ENCODE measurements around the gene ATP5MC3.
A peak's percentile ranks its signal among the peaks of the same experiment; 100 is the strongest.

ATP5MC3 gene

GRCh38 chr2:175167792-175168563 is 13.5 kb downstream of the ATP5MC3 start, which contains the start of gene ATF2:
Gene ATF2, minus strand, starts transcription at chr2:175168203. Its CDS starts 31,760 bp downstream, at chr2:175136443.
- DNase-seq = peak; percentile 99

DNA sequence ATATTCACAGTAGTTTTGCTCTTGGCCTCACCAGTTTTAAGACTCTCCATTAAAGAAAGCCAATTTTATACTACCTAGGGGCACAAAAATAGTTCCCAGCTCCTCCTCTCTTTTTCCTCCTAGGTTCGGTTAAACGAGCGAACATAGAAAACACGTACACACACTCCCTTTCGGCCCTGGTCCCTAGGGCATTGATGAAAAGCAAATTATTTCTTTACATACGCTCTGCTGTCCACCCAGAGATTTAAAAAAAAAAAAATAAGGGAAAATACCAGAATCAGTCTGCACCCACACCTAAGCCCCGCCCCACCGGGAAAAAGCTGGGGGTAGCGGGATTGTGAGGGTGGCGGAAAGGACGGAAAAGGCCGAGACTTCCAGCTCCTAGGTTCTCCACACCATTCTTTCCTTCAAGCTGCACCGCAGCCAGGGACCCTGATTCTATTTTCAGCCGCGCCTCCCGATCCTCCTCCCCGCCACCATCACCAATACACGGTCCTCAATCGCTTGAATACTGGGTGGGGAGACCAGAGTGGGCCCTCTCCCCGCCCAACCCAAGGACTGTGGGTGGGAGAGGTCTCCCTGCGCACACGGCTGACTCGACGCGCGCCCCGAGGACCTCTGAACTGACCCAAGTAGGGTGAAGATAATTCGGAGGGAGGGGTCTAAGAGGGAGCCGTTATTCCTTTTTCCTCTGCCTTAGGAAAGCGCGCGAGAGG is 14.3 kb downstream of the ATP5MC3 start:
- peak; percentile 33 to 72 for DNase-seq

GRCh38 chr2:175166216-175166824 is 15.2 kb downstream of the ATP5MC3 start:
- no peak for DNase-seq

DNA sequence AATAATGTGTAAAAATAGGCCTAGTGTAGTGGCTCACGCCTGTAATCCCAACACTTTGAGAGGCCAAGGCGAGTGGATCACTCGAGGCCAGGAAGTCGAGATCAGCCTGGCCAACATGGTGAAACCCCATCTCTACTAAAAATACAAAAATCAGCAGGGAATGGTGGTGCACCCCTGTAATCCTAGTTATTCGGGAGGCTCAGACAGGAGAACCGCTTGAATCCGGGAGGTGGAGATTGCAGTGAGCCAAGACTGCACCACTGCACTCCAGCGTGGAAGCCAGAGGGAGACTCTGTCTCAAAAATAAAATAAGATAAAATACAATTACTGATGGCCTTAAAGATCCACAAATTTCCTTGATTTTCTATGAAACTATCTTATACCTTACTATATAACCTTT is 17.3 kb downstream of the ATP5MC3 start:
- no peak for DNase-seq

DNA sequence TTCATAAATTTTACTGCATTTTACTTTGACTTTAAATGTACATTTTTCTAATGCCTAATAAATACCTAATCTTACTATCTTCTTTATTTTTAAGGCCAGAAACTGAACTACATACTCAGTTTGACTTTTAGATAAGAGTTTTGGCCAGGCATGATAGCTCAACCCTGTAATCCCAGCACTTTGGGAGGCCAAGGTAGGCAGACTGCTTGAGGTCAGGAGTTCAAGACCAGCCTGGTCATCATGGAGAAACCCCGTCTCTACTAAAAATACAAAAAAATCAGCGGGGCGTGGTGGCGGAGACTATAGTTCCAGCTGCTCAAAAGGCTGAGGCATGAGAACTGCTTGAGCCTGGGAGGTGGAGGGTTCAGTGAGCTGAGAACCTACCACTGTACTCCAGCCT is 22.6 kb downstream of the ATP5MC3 start:
- no peak for DNase-seq

- no peak for DNase-seq
Observed at GRCh38 chr2:175156534-175156933, 25.0 kb downstream of the ATP5MC3 start.

GRCh38 chr2:175154661-175155082 is 26.8 kb downstream of the ATP5MC3 start:
- DNase-seq = no peak

DNA sequence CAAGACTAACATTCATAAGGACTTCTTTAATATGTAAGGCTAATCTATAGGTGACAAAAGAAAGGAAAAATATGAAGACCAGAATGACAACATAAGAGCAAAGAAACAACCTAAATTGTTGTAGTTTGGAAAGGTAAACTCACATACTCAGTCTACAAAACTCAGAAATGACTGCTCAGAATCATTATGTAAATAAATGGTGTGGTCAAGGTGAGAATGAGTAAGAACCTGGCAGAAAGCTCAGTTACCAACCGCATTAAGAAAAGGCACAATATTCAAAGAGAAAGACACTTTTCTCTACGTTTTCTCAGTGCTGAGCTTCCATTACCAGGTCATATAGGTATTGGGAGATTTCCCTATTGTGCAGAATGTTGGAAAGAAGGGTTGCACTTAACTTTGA is 29.3 kb downstream of the ATP5MC3 start:
- DNase-seq = no peak

- DNase-seq = no peak
Observed at GRCh38 chr2:175151791-175152190, 29.7 kb downstream of the ATP5MC3 start.

DNA sequence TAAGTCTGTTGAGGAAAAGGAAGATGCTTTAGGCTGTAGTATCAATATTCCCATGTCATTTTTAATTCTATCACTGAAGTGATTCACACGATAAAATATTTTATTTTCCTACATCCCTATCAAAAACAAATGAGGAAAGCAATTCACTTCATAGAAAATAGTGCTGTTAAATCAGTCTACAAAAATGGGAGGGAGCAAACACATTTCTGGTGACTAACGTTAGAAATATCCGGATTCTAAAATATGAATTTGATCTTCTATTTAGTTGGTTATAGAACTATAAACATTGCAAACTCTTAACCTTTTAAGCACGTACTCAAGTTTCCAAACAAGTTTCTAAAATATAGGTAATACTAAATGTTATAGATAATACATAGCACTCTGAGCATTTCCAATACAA is 34.3 kb downstream of the ATP5MC3 start:
- no peak for DNase-seq

DNA sequence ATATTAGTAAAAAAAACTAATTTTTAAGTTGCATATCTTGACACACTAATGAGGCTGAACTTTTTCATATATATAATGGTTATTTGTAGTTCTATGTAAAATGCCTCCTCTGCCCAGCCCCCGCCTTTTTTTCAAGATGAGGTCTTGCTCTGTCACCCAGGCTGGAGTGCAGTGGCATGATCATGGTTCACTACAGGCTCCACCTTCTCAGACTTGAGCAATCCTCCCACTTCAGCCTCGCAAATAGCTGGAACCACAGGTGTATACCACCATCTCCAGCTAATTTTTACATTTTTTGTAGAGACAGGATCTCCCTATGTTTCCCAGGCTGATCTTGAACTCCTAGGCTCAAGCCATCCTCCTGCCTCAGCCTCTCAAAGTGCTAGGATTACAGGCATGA is 37.8 kb downstream of the ATP5MC3 start:
- no peak for DNase-seq

DNA sequence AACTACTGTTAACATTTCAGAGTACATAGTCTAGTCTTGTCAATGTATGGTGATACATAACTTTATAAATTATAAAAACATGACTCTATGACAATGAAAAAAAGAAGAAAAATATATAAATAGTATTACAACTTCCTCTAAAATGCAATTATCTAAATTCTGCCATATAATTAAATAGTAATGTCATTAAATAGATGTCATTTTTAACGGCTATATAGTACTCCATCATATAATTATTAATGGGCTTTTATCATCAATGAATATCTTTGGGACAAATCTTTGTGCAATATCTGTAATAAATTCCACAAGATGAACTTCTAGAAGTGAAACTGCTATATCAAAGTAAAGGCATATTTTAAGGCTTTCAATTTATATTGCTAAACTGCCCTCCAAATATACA is 38.3 kb downstream of the ATP5MC3 start:
- no peak for DNase-seq

DNA sequence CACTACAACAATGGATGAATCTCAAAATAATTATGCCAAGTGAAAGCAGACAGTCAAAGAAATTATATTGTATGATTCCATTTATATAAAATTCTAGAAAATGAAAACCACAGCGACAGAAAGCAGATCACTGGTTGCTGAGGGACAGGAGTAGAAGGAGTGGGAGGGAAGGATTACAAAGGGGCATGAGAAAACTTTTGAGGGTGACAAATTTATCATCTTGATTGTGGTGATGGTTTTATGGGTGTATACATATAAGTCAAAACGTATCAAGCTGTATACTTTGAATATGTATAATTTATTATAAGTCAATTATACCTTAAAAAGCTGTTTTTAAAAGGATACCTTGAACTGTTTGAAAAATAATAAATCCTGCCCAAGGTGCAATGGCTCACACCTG is 41.2 kb downstream of the ATP5MC3 start:
- no peak for DNase-seq

GRCh38 chr2:175137793-175138192 is 43.7 kb downstream of the ATP5MC3 start:
- no peak for DNase-seq

GRCh38 chr2:175136334-175137215 is 44.9 kb downstream of the ATP5MC3 start:
- no peak for DNase-seq

DNA sequence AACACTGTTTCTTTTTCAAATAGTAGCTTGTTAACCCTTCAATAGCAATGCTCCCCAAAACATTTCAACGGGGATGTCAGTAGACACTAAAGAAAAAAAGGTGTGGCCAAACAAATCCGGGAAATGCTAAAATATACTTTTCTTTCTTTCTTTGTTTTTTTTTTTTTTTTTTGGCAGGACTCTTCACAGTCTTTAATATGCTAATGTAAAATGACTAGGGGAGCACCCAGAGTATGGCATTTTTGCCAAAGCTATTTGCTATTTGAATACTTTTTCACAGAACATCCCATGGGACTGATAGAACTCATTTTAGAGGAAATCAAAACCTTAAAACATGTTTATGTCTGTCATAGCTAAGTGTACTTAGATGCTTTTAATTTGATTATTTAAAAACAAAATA is 45.6 kb downstream of the ATP5MC3 start:
- no peak for DNase-seq

DNA sequence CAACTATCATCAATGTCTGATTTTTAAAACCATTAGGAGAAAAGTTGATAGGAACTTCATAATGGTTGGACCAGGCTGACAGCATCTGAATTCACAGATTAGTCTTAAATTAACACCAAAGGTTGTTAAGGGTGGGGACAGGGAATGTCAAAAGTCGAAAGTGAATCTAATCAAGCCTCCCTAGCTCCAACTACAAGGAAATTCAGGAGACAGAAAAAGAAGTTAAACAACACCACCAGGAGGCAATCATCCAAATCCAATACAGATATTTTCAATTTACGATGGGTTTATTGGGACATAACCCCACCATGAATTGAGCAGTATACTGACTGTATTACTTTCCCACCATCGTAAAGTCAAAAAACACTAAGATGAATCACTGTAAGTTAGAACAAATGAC is 46.3 kb downstream of the ATP5MC3 start:
- DNase-seq = no peak

DNA sequence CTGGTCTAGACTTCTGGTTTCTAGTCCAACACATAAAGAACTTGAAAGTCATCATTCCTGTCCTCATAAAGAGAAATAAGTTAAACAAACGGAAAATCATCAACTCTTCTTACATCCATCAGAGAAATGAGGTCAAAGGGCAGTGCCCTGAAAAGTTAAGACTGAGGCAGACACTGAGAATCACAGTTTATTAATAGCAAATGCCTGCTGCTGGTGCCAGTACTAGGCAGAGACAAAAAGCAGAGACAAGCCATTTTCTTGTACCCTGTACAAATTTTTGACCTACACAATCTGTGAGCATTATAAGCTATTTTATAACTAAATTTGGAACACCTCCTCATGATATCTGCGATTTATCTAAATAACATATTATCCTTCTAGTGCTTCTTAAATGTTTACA is 50.3 kb downstream of the ATP5MC3 start:
- no peak for DNase-seq

- DNase-seq = no peak
Observed at GRCh38 chr2:175126661-175127060, 54.8 kb downstream of the ATP5MC3 start.
